ENCODE results near the gene OR2A12.
"Not testable (repeated sequence)": the region's sequence is repeated elsewhere in the genome, so short reads cannot be mapped to it uniquely, and the experiment has no call there.

OR2A12 gene, protein sequence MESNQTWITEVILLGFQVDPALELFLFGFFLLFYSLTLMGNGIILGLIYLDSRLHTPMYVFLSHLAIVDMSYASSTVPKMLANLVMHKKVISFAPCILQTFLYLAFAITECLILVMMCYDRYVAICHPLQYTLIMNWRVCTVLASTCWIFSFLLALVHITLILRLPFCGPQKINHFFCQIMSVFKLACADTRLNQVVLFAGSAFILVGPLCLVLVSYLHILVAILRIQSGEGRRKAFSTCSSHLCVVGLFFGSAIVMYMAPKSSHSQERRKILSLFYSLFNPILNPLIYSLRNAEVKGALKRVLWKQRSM

DNA sequence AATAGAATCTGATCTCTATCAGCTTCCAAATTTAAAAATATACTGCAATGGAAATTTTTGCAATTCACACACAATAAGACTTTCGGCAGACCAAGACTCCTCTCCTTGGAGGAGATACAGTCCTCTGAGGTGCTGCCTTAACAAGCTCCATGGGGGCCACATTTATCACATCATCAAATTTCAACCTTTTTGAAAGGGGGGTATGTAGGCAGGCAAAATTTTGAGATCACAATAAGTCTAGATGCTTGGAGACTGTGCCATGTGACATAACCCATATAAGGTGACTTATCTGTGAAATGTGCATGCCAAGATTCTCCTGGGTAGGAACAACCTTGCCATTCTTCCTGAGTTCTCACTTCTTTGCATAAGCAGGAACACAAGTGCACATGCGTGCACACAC is at the start of gene OR2A12:
Gene OR2A12, plus strand, starts transcription at position 301 of the 400 bp plus-strand sequence. CDS start 8,830 bp downstream, outside the sequence.
- no peak for DNase-seq

DNA sequence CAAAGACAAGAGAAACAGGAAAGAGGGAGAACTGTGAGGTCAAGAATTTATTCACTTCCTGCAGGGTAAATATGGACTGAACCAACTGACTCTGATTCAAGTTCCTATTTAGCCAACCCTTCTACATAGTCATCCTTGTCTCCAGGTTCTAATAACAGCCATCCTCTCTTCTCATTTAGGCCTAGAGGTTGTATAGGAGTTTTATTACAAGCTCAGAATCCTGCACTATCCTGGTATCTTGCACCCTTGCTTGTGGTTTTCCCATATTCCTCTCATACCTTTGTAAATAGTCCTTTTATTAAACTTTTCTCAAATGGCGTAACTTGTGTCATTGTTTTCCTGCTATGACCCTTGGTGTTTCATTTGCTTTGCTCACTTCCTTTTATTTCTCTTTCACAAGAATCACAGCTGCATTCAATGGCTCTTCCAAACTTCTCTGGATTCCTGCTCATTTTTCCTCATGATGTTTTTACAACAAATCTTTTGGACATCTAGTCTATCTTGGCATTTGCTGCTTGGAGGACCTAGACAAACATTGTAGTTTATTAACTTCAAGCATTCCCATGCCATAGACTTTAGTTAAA is 49.7 kb upstream of the OR2A12 start:
- no peak for DNase-seq

DNA sequence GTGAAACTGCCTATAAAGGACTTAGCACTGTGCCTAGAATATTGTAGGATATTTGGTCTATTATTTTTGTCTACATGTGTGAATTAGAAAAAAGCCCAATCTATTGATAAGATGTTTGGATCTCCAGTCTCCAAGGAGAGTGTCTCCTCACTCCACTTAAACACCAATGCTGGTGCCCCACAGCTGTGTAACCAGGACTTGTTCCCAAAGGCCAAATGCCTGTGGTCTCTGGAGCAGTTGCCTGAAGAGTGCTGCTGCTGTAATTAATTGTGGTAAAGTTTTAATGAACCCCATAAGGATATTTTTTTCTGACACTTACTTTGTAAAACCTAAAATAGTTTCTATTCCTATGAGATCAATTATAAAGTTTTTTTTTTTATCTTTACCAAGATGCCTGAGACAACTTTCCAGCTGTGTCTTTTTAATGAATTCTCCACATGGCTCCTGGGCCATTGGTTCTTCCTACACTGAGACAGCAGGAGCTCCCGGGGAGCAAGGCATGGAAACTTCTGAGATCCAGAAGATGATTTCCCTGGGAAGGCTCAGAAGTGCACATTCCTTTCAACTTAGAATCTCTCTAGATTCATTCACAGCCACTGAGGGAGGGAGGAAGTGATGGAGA is 48.6 kb upstream of the OR2A12 start:
- no peak for DNase-seq

DNA sequence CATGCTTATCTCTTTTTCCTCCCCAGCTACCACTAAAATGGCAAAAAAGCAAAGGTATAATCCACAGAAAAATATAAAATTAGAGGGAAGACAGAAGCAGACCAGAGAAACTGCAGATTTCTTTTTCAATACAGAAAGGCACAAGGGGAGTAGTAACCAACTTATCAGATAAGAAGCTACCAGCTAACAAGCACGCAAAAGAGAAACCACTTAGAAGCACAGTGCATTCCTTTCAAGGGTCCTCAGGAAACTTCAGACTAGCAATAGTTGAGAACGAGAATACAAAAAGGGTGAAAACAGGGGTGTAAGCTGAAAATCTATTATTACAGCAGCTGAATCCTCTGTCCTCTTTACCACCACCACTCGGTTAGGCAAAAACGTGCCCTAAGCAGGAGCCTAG is 47.2 kb upstream of the OR2A12 start:
- DNase-seq: no peak

DNA sequence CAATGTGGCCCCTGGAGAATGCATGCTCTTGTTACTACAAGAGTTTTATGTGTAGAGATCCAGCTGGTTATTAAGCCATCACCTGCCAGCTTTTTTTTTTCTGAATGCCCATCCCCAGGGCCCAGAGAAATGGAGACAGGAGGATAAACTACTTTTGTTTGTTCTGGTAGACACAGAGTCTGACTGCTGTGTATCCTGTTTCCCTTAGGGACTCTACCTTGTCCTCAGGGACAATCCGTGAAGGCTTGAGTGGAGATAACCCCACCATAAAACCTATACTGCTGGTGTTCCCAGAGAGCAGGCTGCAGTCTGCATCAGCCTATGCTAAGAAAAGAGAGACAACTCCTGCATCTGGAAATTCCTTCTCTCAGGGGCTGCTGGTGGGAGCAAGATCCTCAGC is 37.4 kb upstream of the OR2A12 start, which contains the start of gene OR2A5:
Gene OR2A5, plus strand, starts transcription at position 301 of the 400 bp plus-strand sequence. CDS start 1,454 bp downstream, outside the sequence.
- DNase-seq: no peak

DNA sequence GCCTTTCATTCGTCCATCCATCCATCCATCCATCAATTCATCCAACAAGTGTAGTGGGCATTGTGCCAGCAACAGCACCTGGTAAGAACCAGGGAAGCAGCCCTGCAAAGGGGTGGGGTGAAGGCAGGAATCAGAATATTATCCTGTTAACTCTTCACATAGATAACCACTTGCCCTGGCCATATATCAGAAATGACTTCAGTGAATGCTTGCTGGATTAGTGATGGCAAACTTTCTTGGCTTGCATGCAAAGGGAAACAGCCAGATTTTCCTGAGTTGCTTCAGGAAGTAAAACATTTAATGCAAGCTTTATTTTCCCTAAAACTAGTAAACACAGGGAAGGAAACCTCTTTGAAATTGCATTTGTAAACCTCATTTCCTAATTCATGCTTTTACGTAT is 36.6 kb upstream of the OR2A12 start:
- DNase-seq: no peak

DNA sequence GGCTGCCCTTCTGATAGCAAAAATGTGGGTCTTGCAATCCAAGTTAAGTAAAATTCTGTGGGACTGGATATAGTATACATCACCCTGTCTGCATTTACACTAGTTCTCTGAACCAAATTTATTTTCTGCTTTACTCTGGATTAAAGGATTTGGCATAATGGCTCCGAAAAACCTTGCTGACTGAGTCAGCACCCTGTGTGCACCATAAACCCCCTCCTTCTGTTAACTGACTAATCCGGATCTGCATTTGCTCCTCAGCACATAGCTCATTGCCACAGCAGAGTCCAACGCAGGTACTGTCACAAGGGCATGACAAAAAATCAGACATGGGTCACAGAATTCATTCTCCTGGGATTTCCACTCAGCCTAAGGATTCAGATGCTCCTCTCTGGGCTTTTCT is 36.0 kb upstream of the OR2A12 start:
- peak; percentile 6 for DNase-seq

DNA sequence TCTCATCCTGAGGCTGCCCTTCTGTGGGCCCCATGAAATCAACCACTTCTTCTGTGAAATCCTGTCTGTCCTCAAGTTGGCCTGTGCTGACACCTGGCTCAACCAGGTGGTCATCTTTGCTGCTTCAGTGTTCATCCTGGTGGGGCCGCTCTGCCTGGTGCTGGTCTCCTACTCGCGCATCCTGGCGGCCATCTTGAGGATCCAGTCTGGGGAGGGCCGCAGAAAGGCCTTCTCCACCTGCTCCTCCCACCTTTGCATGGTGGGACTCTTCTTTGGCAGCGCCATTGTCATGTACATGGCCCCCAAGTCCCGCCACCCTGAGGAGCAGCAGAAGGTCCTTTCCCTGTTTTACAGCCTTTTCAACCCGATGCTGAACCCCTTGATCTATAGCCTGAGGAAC is 35.2 kb upstream of the OR2A12 start:
- not testable (repeated sequence) for DNase-seq

DNA sequence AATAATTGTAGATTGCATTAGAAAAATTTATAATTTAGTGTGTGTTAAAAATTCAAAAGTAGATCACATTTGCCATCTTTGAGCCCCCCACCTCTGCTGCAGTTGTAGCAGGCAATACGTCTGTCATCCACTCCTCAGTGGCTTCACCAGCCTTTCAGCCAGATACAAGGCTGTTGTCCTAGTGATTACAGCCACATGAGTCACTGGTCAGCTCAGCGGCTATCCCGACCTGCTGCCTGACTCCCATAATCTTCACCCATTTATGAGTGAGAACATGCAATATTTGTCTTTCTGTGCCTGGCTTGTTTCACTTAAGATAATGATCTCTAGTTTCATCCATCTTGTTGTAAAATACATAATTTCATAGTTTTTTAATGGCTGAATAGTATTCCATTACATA is 28.1 kb upstream of the OR2A12 start:
- DNase-seq: peak; percentile 46

DNA sequence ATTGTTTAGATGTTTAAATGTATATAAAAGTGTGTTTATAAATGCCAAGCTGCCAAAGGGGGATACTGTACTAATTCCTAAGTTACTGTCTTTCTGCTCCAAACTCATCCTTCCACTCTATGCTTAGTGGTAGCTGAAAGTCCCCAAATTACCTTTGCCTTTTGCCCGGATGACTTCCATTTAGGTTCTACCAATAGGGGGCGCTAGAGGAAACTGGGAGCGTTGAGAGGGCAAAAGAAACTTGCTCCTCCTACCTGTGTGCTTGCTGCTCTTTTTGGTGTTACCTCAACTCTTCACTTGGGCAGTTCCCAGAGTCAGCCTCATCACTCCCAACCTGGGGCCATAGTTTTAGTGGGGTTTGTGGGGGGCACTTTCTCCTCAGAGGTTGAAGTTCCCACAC is 22.4 kb upstream of the OR2A12 start:
- no peak for DNase-seq

DNA sequence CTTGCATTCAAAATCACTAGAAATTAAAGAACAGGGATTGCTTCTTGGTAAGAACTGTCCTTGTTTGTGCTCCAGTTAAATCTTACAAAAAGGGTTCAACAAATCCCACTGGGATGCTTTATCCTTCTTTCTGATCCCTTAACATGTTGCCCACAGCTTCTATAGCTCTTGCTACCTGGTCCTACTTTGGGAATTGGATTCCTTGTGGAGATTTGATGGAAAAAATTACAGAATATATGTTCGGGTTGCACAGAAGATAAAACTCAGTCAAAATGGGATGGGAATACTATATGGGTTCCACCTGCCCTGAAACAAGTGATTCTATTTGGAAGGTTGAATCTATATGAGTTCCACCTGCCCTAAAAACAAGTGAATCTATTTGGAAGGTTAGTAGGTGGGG is 16.6 kb upstream of the OR2A12 start, which contains the start of gene OR2A25:
Gene OR2A25, plus strand, starts transcription at position 301 of the 400 bp plus-strand sequence. CDS start 4,409 bp downstream, outside the sequence.
- DNase-seq: no peak

DNA sequence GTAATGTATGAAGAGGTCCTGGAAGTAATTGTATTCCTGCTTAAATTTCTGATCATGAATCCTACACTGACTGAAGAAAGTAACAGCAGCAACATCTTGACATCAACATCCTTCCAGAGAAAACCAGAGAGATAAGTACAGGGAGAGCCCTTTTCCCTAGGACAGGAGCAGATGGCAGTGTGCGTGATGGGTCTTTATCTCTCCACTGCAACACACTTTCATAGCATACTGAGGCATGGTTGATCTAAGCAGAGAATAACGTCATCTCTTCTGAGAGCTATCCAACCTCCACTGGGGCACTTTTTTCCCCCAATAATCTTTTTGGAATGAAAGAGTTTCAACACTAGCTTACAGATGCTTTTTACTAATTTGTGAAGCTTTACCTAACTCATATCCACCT is 16.1 kb upstream of the OR2A12 start:
- no peak for DNase-seq

DNA sequence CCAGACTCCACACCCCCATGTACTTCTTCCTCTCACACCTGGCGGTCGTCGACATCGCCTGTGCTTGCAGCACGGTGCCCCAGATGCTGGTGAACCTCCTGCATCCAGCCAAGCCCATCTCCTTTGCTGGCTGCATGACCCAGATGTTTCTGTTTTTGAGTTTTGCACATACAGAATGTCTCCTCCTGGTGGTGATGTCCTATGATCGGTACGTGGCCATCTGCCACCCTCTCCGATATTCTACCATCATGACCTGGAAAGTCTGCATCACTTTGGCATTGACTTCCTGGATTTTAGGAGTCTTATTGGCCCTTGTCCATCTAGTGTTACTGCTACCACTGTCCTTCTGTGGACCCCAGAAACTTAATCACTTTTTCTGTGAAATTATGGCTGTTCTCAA is 11.7 kb upstream of the OR2A12 start:
- no peak for DNase-seq

DNA sequence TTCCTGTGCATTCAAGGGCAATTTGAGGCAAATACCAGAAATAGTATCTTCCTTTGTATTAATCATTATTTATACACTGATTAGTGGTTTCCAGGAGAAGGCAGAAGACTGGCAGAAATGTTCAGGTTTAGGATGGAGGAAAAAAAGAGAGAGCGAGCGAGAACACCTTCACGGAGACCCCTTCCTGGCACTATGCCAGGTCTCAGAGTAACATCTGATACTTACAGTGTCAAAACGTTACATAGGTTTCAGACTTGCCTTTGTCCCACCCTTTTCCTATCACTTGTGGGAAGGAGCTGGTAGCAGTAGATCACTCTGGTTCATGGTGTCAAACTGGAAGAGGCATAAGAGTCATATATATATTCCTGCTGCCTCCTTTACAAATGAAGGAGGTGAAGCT is 652 bp downstream of the OR2A12 start:
- DNase-seq: no peak

DNA sequence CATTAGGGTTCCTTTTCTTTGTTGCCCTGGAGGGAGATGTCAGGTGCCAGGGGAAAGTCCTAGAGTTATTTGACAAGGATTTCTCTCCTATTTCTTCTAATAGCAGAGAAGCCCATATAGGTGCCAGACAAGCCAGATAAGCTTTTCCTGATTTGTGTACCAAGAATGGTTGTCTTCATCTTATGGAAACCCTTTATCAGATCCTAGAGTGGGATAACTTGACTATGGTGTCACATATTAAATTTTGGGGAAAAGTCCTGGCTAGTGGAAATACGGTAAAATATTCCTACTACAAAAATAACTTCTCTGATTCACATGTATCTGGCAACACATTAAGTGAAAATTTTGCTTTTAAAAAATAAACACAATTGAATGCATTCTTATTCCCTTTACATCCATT is 1.2 kb downstream of the OR2A12 start:
- DNase-seq: no peak

DNA sequence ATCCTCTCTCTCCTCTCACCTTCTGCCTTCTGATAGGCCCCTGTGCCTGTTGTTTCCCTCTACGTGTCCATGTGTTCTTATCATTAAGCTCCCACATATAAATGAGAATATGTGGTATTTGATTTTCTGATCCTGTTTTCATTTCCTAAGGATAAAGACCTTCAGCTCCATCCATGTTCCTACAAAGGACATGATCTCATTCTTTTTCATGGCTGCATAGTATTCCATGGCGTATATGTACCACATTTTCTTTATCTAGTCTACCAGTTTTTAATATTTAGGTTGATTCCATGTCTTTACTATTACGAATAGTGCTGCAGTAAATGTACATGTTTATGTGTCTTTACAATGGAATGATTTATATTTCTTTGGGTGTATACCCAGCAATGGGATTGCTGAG is 4.6 kb downstream of the OR2A12 start:
- no peak for DNase-seq

DNA sequence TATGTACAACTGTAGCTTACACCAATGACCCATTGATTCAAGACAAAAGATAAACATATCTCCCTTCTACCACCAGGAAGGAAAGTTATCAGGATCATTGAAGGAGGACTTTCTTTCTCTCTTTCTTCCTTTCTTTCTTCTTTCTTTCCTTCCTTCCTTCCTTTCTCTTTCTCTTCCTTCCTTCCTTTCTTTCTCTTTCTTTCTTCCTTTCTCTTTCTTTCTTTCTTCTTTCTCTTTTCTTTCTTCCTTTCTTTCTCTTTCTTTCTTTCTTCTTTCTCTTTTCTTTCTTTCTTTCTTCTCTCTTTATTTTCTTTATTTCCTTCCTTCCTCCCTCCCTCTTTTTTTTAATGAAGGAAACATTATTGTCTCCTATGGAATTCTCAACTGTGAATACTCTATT is 12.7 kb downstream of the OR2A12 start:
- DNase-seq: no peak

DNA sequence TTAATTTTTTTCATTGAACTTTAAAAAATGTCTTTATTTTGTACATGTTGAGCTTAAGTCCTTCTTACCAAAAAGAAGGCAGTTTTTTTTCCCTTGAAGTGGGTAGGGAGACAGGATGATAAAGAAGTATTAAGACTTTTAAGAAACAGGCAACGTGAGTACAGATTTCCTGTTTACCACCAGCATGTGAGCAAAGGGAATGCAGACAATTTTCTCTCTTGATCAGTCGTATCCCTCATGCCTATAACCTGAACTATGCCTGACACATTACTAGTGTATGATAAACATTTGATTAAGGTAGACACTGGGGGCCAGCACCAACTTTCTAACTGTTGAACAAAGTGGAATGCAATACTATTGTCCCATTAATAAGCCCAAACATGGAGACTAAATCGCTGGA is 14.5 kb downstream of the OR2A12 start:
- no peak for DNase-seq

DNA sequence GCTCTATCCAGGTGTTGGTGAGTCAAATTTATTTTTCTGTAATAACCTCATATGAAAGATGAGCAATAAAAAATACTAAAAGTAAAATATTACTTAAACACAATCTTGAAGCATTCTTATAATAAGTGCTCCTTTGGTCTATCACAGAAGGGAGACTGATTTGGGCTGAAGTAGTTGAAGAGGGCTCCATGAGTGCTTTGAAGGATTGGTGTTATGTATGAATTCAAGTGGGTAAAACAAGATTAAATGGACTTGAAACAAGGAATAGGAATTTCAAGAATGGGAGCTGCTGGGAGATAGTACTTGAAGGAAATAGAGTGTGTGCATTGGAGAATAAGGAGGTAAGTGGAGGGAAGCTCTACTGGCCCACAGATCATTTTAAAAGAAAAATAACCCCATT is 16.0 kb downstream of the OR2A12 start:
- DNase-seq: no peak

DNA sequence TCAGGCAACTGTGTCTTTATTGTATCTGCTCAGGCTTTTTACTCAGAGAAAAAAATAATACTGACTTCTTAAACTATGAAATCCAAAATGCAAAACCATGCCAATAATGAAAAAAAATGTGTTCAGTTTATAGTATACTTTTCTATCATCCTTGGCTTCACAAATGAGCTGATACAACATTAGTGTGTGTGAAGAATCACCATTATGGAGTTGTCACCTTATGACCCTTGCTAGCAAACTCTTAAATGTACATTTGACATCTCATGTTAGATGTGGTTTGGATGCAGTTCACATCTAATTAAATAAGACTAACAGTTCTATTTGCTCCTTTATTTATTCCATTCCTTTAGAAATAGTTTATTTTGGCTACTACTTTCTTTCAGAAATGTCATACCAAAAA is 19.1 kb downstream of the OR2A12 start:
- no peak for DNase-seq

DNA sequence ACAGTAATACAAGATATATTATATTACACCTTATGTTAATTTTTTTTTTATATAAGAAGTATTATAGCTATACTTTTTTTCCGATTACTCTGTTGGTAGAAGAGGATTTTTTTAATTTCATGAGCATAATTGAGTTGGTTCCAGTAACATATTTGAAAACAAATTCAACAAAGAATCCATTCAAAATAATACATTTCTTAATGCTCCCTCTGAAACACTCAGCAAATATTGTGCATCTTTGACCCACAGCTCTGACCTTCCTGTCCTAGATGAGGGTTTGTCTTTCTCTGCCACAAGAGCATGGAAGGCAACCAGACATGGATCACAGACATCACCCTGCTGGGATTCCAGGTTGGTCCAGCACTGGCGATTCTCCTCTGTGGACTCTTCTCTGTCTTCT is 23.2 kb downstream of the OR2A12 start, which contains the start of gene OR2A2:
Gene OR2A2, plus strand, starts transcription at position 301 of the 400 bp plus-strand sequence. Its CDS starts 0 bp downstream, at position 301.
- DNase-seq: no peak

DNA sequence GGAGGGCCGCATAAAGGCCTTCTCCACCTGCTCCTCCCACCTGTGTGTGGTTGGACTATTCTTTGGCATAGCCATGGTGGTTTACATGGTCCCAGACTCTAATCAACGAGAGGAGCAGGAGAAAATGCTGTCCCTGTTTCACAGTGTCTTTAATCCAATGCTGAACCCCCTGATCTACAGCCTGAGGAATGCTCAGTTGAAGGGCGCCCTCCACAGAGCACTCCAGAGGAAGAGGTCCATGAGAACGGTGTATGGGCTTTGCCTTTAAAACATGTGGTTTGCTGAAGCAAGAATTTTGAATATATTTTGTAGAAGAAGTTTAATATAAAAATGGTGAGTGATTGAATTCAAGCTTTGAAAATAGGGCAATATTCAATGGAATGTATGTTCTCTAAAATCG is 24.2 kb downstream of the OR2A12 start:
- DNase-seq: no peak

DNA sequence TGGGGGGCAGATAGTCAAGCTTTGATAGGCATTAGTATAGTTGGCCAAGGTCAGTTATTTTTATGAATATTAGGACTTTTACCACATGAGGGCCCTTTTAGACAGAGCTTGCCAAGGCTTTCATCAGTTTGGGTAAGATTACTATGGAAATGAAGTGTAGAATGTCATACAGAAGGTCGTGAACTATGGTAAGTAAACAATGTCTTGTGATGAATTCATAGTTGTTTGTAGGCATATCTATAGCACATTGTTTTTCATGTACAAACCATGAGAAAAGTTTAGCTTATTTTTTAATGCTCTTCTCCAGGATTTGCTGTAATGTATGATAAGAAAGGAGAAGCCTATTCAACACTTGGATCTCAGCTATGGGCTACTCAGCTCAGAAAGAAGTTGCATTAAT is 27.6 kb downstream of the OR2A12 start:
- no peak for DNase-seq

DNA sequence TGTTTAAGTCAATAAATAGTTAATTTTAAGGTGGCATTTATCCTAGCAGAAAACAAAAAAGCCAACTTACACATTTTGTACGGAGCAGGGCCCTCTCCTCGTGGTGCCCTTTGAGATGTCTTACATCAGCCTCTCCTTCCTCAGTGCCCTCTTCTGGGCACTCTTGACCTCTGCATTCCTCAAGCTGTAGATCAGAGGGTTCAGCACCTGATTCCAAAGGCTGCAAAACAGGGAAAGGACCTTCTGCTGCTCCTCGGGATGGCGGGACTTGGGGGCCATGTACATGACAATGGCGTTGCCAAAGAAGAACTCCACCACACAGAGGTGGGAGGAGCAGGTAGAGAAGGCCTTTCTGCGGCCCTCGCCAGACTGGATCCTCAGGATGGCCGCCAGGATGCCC is 32.3 kb downstream of the OR2A12 start:
- DNase-seq: no peak

Measured in HCEC 1CT (cell line).